HepG2 (cell line): Measurements from ENCODE around the gene CELSR2. TPM values are rescaled to one million over a fixed set of nuclear protein-coding genes. Genes with fewer than 3 reads are reported as not detected.
A peak's percentile ranks its signal among the peaks of the same experiment; 100 is the strongest.

ENCODE experiments used
- ATF1 ChIP-seq: IDR thresholded peaks from 2 replicates; pipeline ENCODE4 v1.6.1; 2016; ENCODE audit warnings: mild to moderate bottlenecking, control low read depth
- ELF3 ChIP-seq: IDR thresholded peaks from 2 replicates; pipeline ENCODE4 v1.6.1; 2016; ENCODE audit warnings: missing genetic modification reagents, missing compliant biosample characterization
- FLYWCH1 ChIP-seq: sonication (generic); formaldehyde crosslinking; IDR thresholded peaks from 2 replicates; pipeline ENCODE4 v1.8.1; 2023; ENCODE audit warnings: mild to moderate bottlenecking, missing genetic modification reagents
- FOXM1 ChIP-seq: sonication (generic); formaldehyde crosslinking; IDR thresholded peaks from 2 replicates; pipeline ENCODE4 v1.5.0; 2020; ENCODE audit warnings: missing genetic modification reagents
- KDM2A ChIP-seq: sonication (generic); formaldehyde crosslinking; IDR thresholded peaks from 2 replicates; pipeline ENCODE4 v1.4.0; 2020; ENCODE audit warnings: low read depth, missing genetic modification reagents, borderline replicate concordance
- MAFF ChIP-seq: IDR thresholded peaks from 2 replicates; pipeline ENCODE4 v1.6.1; 2011; ENCODE audit warnings: low read depth, low read length, improper control_type of control experiment
- MATR3 ChIP-seq: sonication (generic); formaldehyde crosslinking; IDR thresholded peaks from 2 replicates; pipeline ENCODE4 v1.4.0; 2020; ENCODE audit warnings: missing genetic modification reagents
- MTA1 ChIP-seq: sonication (generic); formaldehyde crosslinking; IDR thresholded peaks from 2 replicates; pipeline ENCODE4 v1.4.0; 2020; ENCODE audit warnings: missing genetic modification reagents, mild to moderate bottlenecking, borderline replicate concordance
- NFE2L1 ChIP-seq: sonication (generic); formaldehyde crosslinking; IDR thresholded peaks from 2 replicates; pipeline ENCODE4 v1.4.0; 2020; ENCODE audit warnings: missing genetic modification reagents, mild to moderate bottlenecking, borderline replicate concordance
- PCBP1 ChIP-seq: fragments of 200-400 bp; formaldehyde crosslinking; IDR thresholded peaks from 2 replicates; pipeline ENCODE4 v1.6.1; 2017; ENCODE audit warnings: mild to moderate bottlenecking, low read depth, low read length, borderline replicate concordance
- RELA ChIP-seq: sonication (generic); formaldehyde crosslinking; IDR thresholded peaks from 2 replicates; pipeline ENCODE4 v1.4.0; 2020; ENCODE audit warnings: missing genetic modification reagents
- THRA ChIP-seq: sonication (generic); formaldehyde crosslinking; IDR thresholded peaks from 2 replicates; pipeline ENCODE4 v1.4.0; 2020; ENCODE audit warnings: missing genetic modification reagents, borderline replicate concordance
- TOE1 ChIP-seq: sonication (generic); formaldehyde crosslinking; IDR thresholded peaks from 2 replicates; pipeline ENCODE4 v1.4.0; 2020; ENCODE audit warnings: mild to moderate bottlenecking, missing genetic modification reagents
- ZFP36 ChIP-seq: fragments of 150-350 bp; IDR thresholded peaks from 2 replicates; pipeline ENCODE4 v1.6.1; 2018; ENCODE audit warnings: borderline replicate concordance, low read length, low read depth; ENCODE audit not compliant: partially characterized antibody
- ZNF280B ChIP-seq: sonication (generic); formaldehyde crosslinking; IDR thresholded peaks from 2 replicates; pipeline ENCODE4 v1.5.0; 2020; ENCODE audit warnings: missing genetic modification reagents, mild to moderate bottlenecking, borderline replicate concordance
- ZNF335 ChIP-seq: sonication (generic); formaldehyde crosslinking; IDR thresholded peaks from 2 replicates; pipeline ENCODE4 v1.4.0; 2020; ENCODE audit warnings: missing genetic modification reagents
- ZNF33A ChIP-seq: sonication (generic); formaldehyde crosslinking; IDR thresholded peaks from 2 replicates; pipeline ENCODE4 v1.5.1; 2020; ENCODE audit warnings: missing genetic modification reagents, mild to moderate bottlenecking, moderate library complexity, borderline replicate concordance
- ZNF414 ChIP-seq: sonication (generic); formaldehyde crosslinking; IDR thresholded peaks from 2 replicates; pipeline ENCODE4 v1.5.0; 2020; ENCODE audit warnings: missing genetic modification reagents
- ZNF547 ChIP-seq: sonication (generic); formaldehyde crosslinking; IDR thresholded peaks from 2 replicates; pipeline ENCODE4 v1.5.1; 2020; ENCODE audit warnings: mild to moderate bottlenecking, missing genetic modification reagents
- ZNF615 ChIP-seq: sonication (generic); formaldehyde crosslinking; IDR thresholded peaks from 2 replicates; pipeline ENCODE4 v1.5.0; 2020; ENCODE audit warnings: mild to moderate bottlenecking, missing genetic modification reagents, borderline replicate concordance
- ZNF629 ChIP-seq: sonication (generic); formaldehyde crosslinking; conservative IDR thresholded peaks from 2 replicates; pipeline ENCODE4 v1.5.0; 2020; ENCODE audit warnings: missing genetic modification reagents
- ZNF639 ChIP-seq: conservative IDR thresholded peaks from 2 replicates; pipeline ENCODE4 v1.6.1; 2018; ENCODE audit warnings: missing genetic modification reagents
- ZNF777 ChIP-seq: sonication (generic); formaldehyde crosslinking; IDR thresholded peaks from 2 replicates; pipeline ENCODE4 v1.4.0; 2020; ENCODE audit warnings: missing genetic modification reagents
- ZSCAN5A ChIP-seq: sonication (generic); formaldehyde crosslinking; IDR thresholded peaks from 2 replicates; pipeline ENCODE4 v1.8.0; 2022; ENCODE audit warnings: mild to moderate bottlenecking, missing genetic modification reagents, borderline replicate concordance
- polyA plus RNA-seq, 8 experiments: library from polyadenylated mRNA; depleted of rRNA in 3 of 8; stranded (reverse) in 7 of 8; unstranded in 1 of 8; fragments of >200 nt; fragmentation: Illumina TruSeq in 4 of 8; extraction: Trizol in 4 of 8; gene quantifications; 2 replicates each; pipeline versions ENCODE4 v1.2.1 to v1.2.3, GENCODE V29; 2011 to 2016; ENCODE audit warnings: low read depth in 4 of 8, missing spikeins in 1 of 8, mixed read lengths in 1 of 8; ENCODE audit not compliant: insufficient read depth in 1 of 8
- total RNA-seq, 5 experiments: library from RNA; depleted of rRNA; stranded (reverse); fragments of >200 nt; fragmentation: Illumina TruSeq; extraction: Trizol; gene quantifications; 2 replicates each; pipeline ENCODE4 v1.2.3, GENCODE V29; 2016; ENCODE audit warnings: low read depth in 1 of 5

Gene CELSR2
- total and polyA plus RNA-seq, 2 of the 13 experiments (the other 11 are each of a cell fraction or from before 2014, with no cell fraction given): 4.0 to 6.6 TPM

GRCh38 chr1:109277434-109278204, 28.3 kb downstream of the CELSR2 start (continued):
- TF ChIP-seq MAFF: peak; percentile 55; the same call in 1 of the 2 replicates
- peak; percentile 66; the same call in 1 of the 2 replicates for TF ChIP-seq ZNF335 (CRISPR knock-in tag)
- TF ChIP-seq MTA1 (CRISPR knock-in tag): peak; percentile 19; the same call in 1 of the 2 replicates
- no peak for TF ChIP-seq MATR3 (CRISPR knock-in tag)
- no peak for TF ChIP-seq ZNF639 (CRISPR knock-in tag)
- TF ChIP-seq RELA: 0 out of 2 replicates have a peak, but pooled peaks have one; percentile 30
- no peak for TF ChIP-seq NFE2L1 (CRISPR knock-in tag)
- TF ChIP-seq THRA (CRISPR knock-in tag): peak; percentile 66; the same call in 1 of the 2 replicates
- no peak for TF ChIP-seq FOXM1 (CRISPR knock-in tag)
- no peak for TF ChIP-seq ZNF33A
- no peak for TF ChIP-seq ZNF414
- no peak for TF ChIP-seq ZNF615 (CRISPR knock-in tag)
- TF ChIP-seq PCBP1: no peak
- TF ChIP-seq ZNF629 (CRISPR knock-in tag): no peak; the same call in 1 of the 2 replicates
- TF ChIP-seq ZNF280B (CRISPR knock-in tag): peak; percentile 57; the same call in 1 of the 2 replicates
- no peak for TF ChIP-seq ATF1 (CRISPR knock-in tag)
- no peak for TF ChIP-seq TOE1
- no peak for TF ChIP-seq FLYWCH1 (CRISPR knock-in tag)
- peak; percentile 83 for TF ChIP-seq ELF3 (CRISPR knock-in tag)
- no peak; the same call in 1 of the 2 replicates for TF ChIP-seq KDM2A (CRISPR knock-in tag)
- peak; percentile 71; the same call in 1 of the 2 replicates for TF ChIP-seq ZNF547
- TF ChIP-seq ZNF777 (CRISPR knock-in tag): no peak
- no peak for TF ChIP-seq ZFP36
- TF ChIP-seq ZSCAN5A (CRISPR knock-in tag): 0 out of 2 replicates have a peak, but pooled peaks have one; percentile 19
